Kidney (tissue), 14 donors: ENCODE data around the gene MAML1. TPM values are rescaled to one million over a fixed set of nuclear protein-coding genes. Genes with fewer than 3 reads are reported as not detected.

Source experiments
- DNase-seq, 5 donors: peaks; one replicate each; pipeline ENCODE4 v3.0.0-alpha.2; 2013 to 2020
- FAIRE-seq: peaks from 2 replicates; lab custom pipeline; 2012; peaks lifted over from hg19 to GRCh38; lab: Jason Lieb, UNC
- H3K27ac ChIP-seq, 2 donors: one replicate each; pipeline ENCODE4 v1.7.0; 2013; ENCODE audit warnings: low read depth in 2 of 2, low read length in 2 of 2, inconsistent platforms in 1 of 2
- H3K27me3 ChIP-seq: one replicate; pipeline ENCODE4 v1.7.1; 2013; ENCODE audit warnings: low read length, inconsistent platforms; ENCODE audit not compliant: control insufficient read depth, insufficient read depth
- H3K36me3 ChIP-seq, 3 donors: one replicate each; pipeline versions ENCODE4 v1.7.0 to v1.7.1; 2013; ENCODE audit warnings: low read length in 3 of 3, control low read depth in 1 of 3, inconsistent platforms in 1 of 3; ENCODE audit not compliant: insufficient read depth in 3 of 3, control insufficient read depth in 2 of 3
- H3K4me1 ChIP-seq, 3 donors: one replicate each; pipeline versions ENCODE4 v1.7.0 to v1.7.1; 2013; ENCODE audit warnings: low read length in 3 of 3, inconsistent platforms in 1 of 3, low read depth in 1 of 3; ENCODE audit not compliant: control insufficient read depth in 2 of 3, insufficient read depth in 2 of 3
- H3K4me3 ChIP-seq, 3 donors: one replicate each; pipeline versions ENCODE4 v1.7.0 to v1.8.1; 2013; ENCODE audit warnings: low read length in 3 of 3, control low read depth in 1 of 3, inconsistent platforms in 1 of 3
- H3K9ac ChIP-seq, 3 donors: one replicate each; pipeline versions ENCODE4 v1.7.0 to v1.7.1; 2013; ENCODE audit warnings: low read length in 3 of 3, control low read depth in 1 of 3, inconsistent platforms in 1 of 3
- H3K9me3 ChIP-seq, 3 donors: one replicate each; pipeline versions ENCODE4 v1.7.0 to v1.7.1; 2013; ENCODE audit warnings: low read length in 3 of 3, control low read depth in 1 of 3, inconsistent platforms in 1 of 3; ENCODE audit not compliant: control insufficient read depth in 2 of 3, insufficient read depth in 1 of 3
- CTCF ChIP-seq: IDR thresholded peaks from 3 replicates; pipeline ENCODE4 v1.5.1; 2012; ENCODE audit warnings: mild to moderate bottlenecking, moderate library complexity, borderline replicate concordance; ENCODE audit not compliant: insufficient read depth; ENCODE audit errors: extremely low read depth
- intact Hi-C: fragments of 100-400 bp; cut with DNase I; formaldehyde crosslinking; loops from one replicate; pipeline ENCODE4 v1.11.1; 2022
- polyA plus RNA-seq: library from polyadenylated mRNA; stranded (reverse); fragments of 350-450 nt; fragmentation: Illumina TruSeq; extraction: RNeasy Lipid Tissue Mini Kit (QIAGEN cat#74804); gene quantifications from one replicate; pipeline ENCODE4 v1.2.3, GENCODE V29; 2014; ENCODE audit warnings: low read depth, low replicate concordance; ENCODE audit not compliant: insufficient read depth
- total RNA-seq: library from RNA; stranded (reverse); fragmentation: NEBNext Ultra II Directional; extraction: Animal tissue kit (Norgen Biotek cat#: 25700); gene quantifications from one replicate; pipeline ENCODE4 v1.2.1, GENCODE V29; 2021
- donor health status: control.
- donor health status: control.
- donor health status: control.
- donor health status: control.
- donor health status: control.
- donor health status: DM: yes; HTN: yes; CAD: no.
- donor health status: Normal renal cell carcinoma (clear cell type).

MAML1 gene
- total and polyA plus RNA-seq, 2 donors from 2014 or later = 5.3 to 26.8 TPM

DNA sequence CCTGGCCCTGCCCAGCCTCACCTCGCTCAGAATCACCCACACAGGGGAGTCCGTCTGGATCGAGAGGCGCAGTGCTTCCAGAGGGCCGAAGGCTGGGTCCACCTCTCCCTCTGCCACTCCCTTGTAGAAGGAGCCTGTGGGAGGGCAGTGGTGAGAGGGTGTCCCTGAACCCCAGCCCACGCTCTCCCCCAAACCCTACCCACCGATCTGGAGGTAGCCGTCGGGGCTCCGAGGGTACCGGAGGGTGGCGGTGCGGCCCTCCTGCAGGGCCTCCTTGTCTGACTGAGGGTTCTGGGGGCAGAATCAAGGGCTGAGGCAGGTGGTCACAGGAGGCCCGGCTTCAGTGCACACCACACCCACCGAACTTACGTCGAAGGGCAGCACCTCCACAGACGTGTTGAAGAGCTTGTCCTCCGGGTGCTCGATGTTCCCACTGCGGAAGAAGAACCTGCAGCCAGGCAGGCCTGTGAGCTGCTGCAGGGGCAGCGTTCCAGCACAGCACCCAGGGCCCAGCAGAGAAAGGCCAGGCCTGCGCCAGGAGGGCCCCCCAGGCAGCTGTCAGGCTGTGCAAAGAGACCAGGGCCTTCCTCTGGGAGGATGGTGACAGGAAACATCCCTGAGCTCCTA is 65.6 kb downstream of the MAML1 start:
- Histone ChIP-seq H3K27ac (no peak overlapping the region), H3K36me3 (peaks cover 0 to 32% (median 10%) of the 10 kb centered on the region in 3 donors), H3K9ac (no peak overlapping the region), H3K4me1 (peaks cover 0 to 36% (median 13%) of the 10 kb centered on the region in 3 donors), H3K9me3 (no peaks in the 10 kb centered on the region), H3K4me3 (no peak overlapping the region), H3K27me3 (no peaks in the 10 kb centered on the region)
- DNase-seq = peak in 1 of 5 donors; percentile 64
- intact Hi-C loops = no loop called here
- no peak for FAIRE-seq
- TF ChIP-seq CTCF = no peak

- DNase-seq (peak in 2 of 5 donors; percentile 48 to 68), FAIRE-seq (no peak)
- Histone ChIP-seq H3K27ac (no peak overlapping the region), H3K27me3 (no peaks in the 10 kb centered on the region), H3K36me3 (peaks cover 0 to 32% (median 10%) of the 10 kb centered on the region in 3 donors), H3K9me3 (no peaks in the 10 kb centered on the region), H3K4me1 (peaks cover 0 to 33% (median 13%) of the 10 kb centered on the region in 3 donors), H3K4me3 (no peak overlapping the region), H3K9ac (no peak overlapping the region)
- intact Hi-C loops = no loop called here
- TF ChIP-seq CTCF = no peak
Measured at GRCh38 chr5:179798771-179799643, 66.4 kb downstream of the MAML1 start.

GRCh38 chr5:179799644-179799973 is 67.0 kb downstream of the MAML1 start:
- TF ChIP-seq CTCF = no peak
- no peak overlapping the region for H3K9ac ChIP-seq
- DNase-seq = peak in 1 of 5 donors; percentile 46
- H3K9me3 ChIP-seq = no peaks in the 10 kb centered on the region
- no peak overlapping the region for H3K4me3 ChIP-seq
- no peak overlapping the region for H3K27ac ChIP-seq
- intact Hi-C loops = no loop called here
- FAIRE-seq = no peak
- H3K27me3 ChIP-seq = no peaks in the 10 kb centered on the region
- H3K4me1 ChIP-seq = peaks cover 0 to 33% (median 16%) of the 10 kb centered on the region in 3 donors
- peaks cover 0 to 32% (median 10%) of the 10 kb centered on the region in 3 donors for H3K36me3 ChIP-seq
